ENCODE results near the gene TNFSF8.

DNA sequence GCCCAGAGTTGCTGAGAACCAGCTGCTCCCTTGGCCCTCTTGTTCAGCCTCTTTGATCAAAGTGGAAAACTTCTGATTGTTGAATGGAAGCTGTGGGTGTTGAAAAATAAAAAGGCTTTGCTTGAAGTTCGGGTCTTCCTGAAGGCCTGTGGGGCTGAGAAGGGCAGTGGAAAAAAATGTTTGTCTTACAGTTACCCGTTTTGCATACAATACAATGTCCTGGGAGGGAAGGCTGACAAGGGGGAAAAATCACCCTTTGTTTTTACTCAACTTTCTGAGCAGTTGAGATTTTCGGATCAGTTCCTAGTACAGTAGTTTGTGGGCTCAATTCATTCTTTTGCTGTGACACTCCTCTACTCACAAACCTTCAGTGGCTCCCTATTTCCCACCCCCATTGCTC is 2.1 kb upstream of the TNFSF8 start:
- TF ChIP-seq CTCF (IDR thresholded peaks at IDR 0.05) (no peak), POLR2A (IDR thresholded peaks at IDR 0.05) (no peak), EP300 (IDR thresholded peaks at IDR 0.05) (no peak)
